Hindlimb muscle (tissue), 1 donor: ENCODE measurements around the gene MYL6B. TPM values are rescaled to one million over a fixed set of nuclear protein-coding genes. Genes with fewer than 3 reads are reported as not detected.
A peak's percentile ranks its signal among the peaks of the same experiment; 100 is the strongest.
"Not testable (repeated sequence)": the region's sequence is repeated elsewhere in the genome, so short reads cannot be mapped to it uniquely, and the experiment has no call there.

ENCODE experiments used
- DNase-seq: peaks from one replicate; pipeline ENCODE4 v3.0.0-alpha.2; 2013
- polyA plus RNA-seq: library from polyadenylated mRNA; unstranded; fragments of 120-200 nt; gene quantifications from one replicate; pipeline ENCODE4 v1.2.1, GENCODE V29; 2013; ENCODE audit not compliant: insufficient read length

MYL6B gene
- polyA plus RNA-seq, 1 donor = 426 TPM

DNA sequence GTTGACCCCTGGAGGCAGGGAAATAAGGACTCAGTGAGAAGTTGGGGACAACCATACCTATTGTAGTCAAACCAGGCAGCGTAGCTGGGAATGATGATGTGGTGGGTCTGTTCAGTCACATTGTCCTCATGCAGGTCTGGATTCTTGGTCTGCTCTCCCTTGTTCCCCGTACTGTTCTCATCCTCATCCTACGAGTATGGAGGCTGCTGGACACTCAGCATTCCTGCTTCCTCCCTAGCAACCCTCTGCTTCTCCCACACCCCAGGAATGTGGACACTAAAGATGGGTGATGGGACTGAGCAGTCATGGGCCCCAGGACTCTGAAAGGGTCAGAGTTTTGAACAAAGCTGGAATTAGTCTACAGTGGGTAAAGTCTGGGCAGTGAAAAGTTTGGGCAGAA is 26.0 kb downstream of the MYL6B start:
- DNase-seq = no peak

DNA sequence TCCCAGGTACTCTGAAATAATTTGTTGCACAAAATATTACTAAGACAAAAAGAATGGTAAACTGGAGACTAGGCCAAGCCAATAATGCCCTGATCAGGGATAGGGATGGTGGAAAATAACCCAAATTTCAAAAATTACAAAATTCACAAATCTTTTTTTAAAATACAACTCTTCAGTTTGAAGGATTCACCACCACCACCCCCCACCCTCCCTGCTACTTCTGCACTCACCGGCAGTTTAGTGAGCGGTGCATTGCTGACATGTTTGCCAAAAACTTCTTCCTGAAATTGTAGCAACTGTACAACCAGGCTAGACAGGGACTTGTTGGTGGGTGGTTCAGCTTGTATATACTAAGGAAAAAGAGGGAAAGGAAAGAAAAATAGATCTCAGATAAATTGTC is 34.6 kb downstream of the MYL6B start:
- no peak for DNase-seq

DNA sequence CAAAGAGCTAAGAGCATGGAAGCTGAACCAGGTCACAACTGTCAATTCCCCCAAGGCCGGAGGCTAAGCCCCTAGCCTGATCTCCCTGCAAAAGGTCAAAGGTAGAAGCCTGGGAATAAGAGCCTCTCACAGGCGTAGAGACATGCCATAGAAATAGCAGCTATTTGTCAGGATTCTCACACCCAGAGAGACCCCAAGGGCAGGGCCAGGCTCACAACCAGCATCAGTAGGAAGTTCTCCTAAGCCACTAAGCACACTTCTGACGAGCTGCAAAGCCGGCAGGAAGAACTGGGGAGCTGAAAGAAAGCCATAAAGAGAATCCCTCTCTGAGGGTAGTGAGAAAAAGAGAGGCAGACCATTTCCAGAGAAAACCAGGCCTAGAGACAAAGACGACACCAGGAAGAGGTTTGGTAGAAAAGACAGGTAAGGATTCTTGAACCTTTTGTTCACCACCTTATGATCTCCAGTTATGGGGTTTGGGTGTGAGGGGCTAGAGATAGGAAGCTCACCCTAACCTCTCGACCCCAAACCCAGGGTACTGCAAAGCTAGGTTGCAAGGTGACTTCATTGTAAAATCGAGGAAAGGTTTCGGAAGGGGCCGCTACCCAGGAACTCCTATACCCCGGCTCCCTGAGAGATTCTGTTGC is 35.9 kb downstream of the MYL6B start:
- DNase-seq = no peak

DNA sequence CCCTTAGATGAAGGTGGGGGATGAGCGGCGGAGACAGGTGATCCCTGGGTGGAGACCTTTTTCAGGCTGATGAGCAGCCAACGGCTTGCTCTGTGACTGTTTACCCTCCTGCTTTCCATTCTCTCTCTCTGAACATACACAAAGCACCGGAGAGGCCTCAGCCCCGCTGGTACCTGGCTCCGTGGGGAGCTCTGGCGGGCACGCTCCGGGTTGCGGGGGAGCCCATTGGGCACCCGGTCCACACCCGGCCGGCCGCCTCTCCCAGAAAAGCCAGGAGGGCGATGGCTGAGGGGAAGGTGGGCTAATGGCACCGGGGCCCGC is 36.4 kb downstream of the MYL6B start:
- peak; percentile 19 for DNase-seq

DNA sequence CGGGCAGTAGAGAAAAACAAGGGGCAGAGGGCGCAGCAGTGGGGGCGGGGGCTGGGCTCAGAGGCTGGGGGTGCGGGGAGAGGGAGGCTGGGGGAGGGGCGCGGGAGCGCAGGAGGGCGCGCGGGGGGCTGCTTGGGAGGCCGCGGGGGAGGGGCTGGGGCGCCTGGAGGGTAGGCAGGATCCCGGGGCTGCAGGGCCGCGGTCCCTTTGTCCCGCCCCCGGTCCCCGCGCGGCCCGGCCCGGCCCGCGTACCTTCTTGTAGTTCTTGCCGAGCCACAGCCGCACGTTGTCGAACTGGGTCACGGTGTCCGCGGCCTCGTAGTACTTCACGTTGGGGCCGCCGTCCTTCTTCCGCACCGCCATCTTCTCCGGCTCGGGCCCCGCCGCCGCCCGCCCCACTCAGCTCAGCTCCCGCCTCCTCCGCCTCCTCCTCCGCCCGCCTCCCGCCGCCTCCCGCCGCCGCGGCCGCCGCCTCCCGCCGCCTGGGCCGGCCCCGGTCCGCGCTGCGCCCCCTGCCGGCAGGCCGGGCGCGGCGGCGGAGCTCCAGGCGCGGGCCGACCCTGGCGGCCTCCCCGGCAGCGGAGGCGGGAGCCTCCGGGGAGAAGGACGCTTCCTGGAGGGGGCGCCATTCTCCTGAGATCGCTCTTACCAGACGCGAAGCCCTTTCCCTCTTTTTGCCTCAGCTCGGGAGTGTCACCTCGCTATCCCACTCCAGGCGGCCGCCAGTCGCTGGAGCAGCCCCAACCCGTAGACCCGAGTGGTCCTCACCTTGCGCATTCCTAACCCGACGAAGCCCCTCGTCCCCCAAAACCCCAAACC is 36.9 kb downstream of the MYL6B start, which contains the start of gene SMARCC2:
Gene SMARCC2 (minus strand): TSS at position 385 of the 819 bp plus-strand sequence. CDS start 22 bp downstream, at position 363.
- peak; percentile 91 for DNase-seq

DNA sequence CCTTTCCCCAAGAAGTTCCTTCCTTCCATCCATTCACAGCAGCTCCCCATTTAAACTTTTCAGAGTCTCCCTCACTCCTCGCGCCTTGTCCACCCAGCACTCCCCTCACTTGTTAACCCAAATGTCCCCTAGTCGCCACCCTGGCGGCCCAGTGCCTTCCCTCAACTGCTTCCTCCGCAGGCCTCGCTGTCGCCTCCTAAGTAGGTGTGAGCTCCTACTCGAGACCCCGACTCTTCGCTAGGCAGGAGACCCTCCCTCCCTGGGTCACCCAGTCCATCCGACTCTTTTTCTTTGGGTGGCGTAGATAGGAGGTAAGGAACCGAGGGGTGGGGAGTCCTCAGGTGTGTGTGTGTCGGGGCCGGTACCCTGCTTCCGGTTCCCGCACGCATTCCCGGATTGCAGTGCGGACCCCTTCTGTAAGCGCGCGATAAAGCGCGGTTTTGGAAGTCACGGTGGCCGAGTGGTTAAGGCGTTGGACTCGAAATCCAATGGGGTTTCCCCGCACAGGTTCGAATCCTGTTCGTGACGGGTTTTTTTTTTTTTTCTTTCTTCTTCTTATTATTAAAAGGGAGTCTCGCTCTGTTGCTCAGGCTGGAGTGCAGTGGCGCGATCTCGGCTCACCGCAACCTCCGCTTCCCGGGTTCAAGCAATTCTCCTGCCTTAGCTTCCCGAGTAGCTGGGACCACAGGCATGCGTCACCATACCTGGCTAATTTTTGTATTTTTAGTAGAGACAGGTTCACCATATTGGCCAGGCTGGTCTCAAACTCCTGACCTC is 37.7 kb downstream of the MYL6B start:
- peak; percentile 93 for DNase-seq

DNA sequence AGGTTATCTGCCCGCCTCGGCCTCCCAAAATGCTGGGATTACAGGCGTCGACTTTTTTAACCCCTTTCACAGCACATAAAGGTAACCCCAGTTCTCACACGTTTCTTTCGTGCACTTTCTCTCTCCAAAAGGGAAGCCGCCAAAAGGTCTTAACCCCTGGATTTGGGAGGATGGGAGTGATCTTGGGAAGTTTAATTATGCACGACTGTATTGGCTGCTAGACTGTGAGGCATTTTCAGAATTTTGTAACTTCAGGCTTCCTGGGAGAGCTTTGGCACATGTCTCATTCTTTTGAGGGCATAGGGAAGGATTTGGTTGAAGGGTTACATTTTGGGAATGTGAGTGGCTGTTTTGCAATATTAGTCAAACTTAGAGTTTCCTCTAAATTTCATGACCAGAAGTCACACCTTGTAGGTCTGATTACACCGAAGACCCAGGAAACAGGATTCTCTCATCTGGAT is 38.3 kb downstream of the MYL6B start:
- DNase-seq = no peak

DNA sequence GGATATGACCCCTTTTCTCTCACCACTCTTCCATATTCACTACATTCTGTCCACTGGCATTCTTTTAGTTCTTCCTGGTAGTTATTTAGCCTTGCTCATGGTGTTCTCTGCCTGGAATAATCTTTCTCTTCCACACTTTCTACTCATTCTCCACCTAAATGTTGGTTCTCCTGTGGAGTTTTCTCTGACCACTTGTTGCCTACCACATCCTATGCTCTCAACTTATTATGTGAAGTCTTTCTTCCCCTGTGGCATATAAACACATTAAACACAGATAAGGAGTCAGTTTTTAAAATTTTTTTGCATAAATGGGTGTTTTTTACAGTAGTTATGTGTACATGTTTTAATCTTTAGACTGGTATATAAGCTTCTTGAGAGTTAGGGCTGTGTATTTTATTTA is 40.2 kb downstream of the MYL6B start:
- no peak for DNase-seq

DNA sequence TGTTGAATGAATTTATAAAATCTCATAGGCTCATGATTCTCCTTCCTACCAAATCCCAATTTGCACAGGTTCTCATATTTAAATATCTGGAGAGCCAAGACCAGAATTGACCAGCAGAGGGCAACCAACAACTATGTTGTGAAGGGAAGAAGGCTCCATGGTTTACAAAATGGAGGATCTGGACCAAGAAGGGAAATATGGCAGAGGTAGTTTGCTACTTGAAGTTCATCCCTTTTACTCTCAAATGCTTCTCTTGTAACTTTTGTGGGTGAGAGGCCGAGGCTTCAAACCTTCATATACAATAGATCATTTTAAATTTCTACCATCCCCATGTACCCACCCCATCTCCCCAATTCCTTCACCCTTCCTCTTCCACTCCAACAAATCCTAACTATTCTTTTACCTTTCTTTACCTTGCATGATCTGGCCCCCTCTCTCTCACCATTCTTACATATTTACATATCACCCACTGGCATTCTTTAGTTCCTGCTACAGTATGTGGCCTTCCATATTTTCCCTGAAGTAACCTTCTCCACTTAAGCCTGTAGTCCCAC is 40.7 kb downstream of the MYL6B start:
- peak; percentile 78 for DNase-seq

DNA sequence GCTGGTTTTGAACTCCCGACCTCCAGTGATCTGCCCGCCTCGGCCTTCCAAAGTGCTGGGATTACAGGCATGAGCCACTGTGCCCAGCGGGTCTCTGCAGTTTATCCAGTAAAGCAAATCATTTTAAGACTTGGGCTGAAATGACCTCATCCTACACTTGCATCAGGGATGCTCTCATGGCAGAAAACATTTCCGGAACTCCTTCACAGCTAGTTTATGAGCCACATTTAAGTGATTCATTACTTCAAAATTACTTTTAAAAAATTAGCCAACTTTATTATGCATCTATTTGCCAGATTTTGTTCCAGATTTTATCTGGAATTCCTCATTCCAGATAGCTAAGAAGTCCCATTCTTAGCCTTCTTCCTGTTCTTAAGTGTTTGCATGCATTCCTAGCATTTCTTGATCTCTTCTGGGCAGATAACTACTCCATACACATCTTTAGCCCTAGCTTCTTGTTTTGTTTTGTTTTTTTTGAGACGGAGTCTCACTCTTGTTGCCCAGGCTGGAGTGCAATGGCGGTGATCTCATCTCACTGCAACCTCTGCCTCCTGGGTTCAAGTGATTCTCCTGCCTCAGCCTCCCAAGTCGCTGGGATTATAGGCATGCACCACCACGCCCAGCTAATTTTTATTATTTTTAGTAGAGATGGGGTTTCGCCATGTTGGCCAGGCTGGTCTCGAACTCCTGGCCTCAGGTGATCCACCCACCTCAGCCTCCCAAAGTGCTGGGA is 44.6 kb downstream of the MYL6B start:
- not testable (repeated sequence) for DNase-seq

DNA sequence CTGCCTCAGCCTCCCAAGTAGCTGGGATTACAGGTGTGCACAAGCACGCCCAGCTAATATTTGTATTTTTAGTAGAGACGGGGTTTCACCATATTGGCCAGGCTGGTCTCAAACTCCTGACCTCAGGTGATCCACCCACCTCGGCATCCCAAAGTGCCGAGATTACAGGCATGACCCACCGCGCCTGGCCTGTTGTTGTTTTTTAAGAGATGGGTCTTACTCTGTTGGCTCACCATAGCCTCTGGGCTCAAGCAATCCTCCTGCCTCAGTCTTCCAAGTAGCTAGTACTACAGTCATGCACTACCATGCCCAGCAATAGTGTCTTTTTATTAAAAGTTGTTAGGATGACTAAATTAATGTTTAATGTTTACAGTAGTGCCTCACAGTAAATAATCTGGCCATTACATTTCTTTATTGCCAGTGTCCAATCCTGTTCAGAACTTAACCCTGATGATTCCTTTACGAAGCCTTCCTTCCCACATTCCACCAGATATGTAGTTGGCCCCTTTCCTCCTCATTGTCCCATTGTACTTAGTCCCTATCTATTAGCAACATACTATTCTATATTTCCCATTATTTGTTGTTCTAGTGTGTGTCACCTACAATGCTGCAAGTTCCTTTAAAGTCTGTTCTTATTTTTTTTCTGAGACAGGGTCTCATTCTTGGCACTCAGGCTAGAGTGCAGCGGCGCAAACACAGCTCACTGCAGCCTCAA is 45.7 kb downstream of the MYL6B start:
- no peak for DNase-seq

DNA sequence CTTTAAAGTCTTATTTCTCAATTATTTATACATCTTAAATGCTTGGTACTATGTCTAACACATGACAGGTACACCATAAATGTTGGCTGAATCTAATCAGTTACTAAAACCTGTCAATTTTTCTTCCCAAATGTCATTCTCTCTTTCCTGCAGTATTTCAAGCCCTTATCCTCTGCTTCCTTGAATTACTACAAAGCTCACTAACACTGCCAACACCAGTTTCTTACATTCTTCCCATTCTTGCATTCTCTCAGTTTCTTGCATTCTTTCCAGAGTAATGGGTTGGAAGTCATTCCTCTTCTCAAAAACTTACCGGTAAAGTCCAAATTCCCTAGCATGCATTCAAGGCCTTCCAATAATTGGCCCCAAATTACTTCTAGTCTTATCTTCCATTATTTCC is 46.4 kb downstream of the MYL6B start:
- DNase-seq = no peak

DNA sequence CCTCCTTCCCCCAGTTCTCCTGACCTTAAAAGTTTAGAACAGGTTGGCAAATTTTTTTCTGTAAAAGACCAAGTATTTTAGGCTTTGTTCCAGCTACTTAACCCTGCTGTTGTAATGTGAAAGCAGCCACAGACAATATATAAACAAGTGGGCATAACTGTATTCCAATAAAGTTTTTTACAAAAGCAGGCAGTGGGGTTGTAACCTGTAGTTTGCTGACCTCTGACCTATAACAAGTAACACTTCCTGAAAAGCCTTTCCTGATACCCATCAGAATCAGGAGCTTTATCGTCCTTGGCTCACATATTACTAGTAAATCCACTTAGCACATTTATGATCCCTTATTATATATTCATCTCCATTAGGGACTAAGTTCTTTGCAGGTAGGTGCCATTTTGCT is 50.0 kb downstream of the MYL6B start:
- DNase-seq = no peak

DNA sequence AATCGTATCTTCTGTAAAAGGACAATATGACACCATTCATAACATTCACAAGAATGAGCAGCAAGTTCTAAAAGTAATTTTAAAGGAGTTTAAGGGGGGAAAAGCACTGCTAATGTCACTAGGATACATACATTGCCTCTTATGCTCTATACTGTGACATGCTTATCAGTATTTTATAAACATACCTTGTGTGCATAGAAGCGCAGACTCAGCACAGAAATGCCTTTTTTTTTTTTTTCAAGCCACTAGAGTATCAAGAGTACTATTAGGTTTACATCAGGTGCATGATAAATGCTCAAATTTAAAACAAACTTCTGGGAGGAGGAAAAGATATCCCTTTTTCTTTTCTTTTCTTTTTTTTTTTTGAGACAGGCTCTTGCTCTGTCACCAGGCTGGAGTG is 50.5 kb downstream of the MYL6B start:
- no peak for DNase-seq

DNA sequence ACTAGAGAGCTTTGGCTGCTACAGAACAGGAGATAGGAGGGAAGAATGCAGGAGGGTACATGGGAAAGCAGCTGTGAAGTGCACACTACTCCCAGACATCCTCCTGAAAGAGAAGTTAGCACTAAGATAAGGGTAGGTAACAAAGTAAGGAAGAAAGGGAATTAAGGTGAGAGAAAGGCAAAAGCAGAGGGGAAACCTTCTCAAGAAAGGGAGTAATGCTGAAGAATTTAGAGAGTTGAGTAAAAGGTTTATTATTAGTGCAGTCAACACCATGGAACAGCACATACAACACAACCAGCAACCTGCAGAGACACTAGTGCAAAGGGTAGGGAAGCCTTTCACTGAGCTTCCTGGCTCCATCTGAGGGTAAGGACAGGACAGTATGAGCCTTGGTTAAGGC is 51.9 kb downstream of the MYL6B start:
- no peak for DNase-seq

DNA sequence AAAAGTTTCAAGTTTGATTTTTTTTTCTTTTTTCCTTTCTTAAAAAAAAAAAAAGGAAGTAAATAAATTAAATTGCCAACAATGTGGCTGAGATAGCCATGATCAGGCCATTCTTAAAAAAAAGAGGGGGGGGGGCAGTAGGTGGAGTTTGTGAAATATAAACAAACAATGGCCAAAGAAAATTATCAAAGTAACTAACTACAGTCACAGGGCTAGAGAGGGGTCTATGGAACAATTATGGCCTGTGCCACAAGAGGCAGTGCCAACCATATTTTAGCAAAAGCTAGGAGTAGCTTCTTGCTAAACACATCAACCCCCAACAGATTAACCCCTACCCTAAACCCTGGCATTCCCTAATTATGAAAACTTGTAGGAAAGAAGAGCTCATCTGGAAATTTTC is 53.1 kb downstream of the MYL6B start:
- no peak for DNase-seq

DNA sequence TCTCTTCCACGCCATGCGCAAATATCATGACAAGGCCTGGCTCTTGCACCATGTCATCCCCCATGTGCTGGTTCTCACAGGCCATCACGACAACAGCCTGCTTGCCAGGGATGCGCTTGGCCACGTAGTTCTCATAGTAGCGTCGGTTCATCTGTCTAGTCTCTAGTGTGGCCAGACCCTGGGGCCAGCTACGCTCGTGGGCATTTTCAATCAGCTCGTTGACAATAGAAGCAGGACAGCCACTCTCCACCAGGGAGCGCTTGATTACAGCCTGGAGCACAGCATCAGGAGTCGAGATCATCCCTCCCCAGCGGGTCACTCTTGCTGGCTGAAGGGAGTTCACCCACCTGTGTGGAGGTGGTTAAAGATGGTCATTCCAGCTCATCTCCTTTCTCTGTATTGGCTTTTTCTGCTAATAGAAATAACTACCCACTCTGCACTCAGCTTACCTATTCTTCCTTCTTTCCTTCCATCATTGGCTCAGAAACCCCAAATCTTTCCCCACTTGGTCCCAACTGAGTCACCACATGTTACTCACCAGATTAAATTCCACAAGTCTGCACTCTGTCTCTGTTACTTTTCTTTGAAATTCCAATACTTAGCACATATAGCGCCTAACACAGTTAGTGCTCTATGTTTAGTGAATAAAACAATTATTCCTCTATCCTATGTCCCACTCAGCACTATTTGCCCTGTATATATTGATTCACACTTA is 54.2 kb downstream of the MYL6B start:
- peak; percentile 49 for DNase-seq
